ENCODE data around the gene APCDD1L.

- no peak for TF ChIP-seq CTCF (IDR thresholded peaks at IDR 0.05)
- TF ChIP-seq POLR2AphosphoS5 (IDR thresholded peaks at IDR 0.05): no peak
Measured at GRCh38 chr20:58551631-58552030, 36.4 kb upstream of the APCDD1L start.

Data from sigmoid colon (tissue), 4 donors.